Measurements from ENCODE around the gene CDYL. TPM values are rescaled to one million over a fixed set of nuclear protein-coding genes. Genes with fewer than 3 reads are reported as not detected.

The CDYL gene
- total RNA-seq, 3 donors from 2014 or later (not counting 1 experiment from before 2014, with no cell fraction given), result 81.3 to 101 (median 83.8) TPM

- Mint-ChIP-seq H3K27ac (no peak overlapping the region), H3K36me3 (no peaks in the 10 kb centered on the region), H3K4me1 (peaks cover 17 to 22% of the 10 kb centered on the region in 2 donors), H3K4me3 (no peak overlapping the region), H3K27me3 (ENCODE audit: low read depth in 2 of 2) (no peaks in the 10 kb centered on the region), H3K9me3 (no peaks in the 10 kb centered on the region)
- intact Hi-C loops (cut with micrococcal nuclease), result no loop called here
- DNase-seq, result no peak
- Histone ChIP-seq H3K4me3 (ENCODE audit: low read length) (no peak overlapping the region), H3K27ac (ENCODE audit: low read length) (no peak overlapping the region), H3K4me1 (ENCODE audit: control insufficient read depth, insufficient read depth, low read length) (peaks cover 6% of the 10 kb centered on the region), H3K36me3 (ENCODE audit: control insufficient read depth, insufficient read depth, low read length) (peaks cover 38% of the 10 kb centered on the region), H3K9me3 (ENCODE audit: control insufficient read depth, insufficient read depth, low read length) (no peaks in the 10 kb centered on the region), H3K27me3 (ENCODE audit: control insufficient read depth, insufficient read depth, low read length) (no peaks in the 10 kb centered on the region)
- no peak for TF ChIP-seq CTCF (IDR thresholded peaks at IDR 0.05)
- 94% methylated on average over 13 of the region's 13 CpGs for WGBS (ENCODE audit: insufficient coverage)
- no peak for ATAC-seq
Measured at GRCh38 chr6:4947716-4948115, 171.5 kb downstream of the CDYL start.

GRCh38 chr6:4948781-4949450 lies 172.7 kb downstream of the CDYL start:
- Mint-ChIP-seq H3K4me1 (peaks cover 5 to 10% of the 10 kb centered on the region in 2 donors), H3K9me3 (no peaks in the 10 kb centered on the region), H3K27ac (no peak overlapping the region), H3K4me3 (no peak overlapping the region), H3K36me3 (no peaks in the 10 kb centered on the region), H3K27me3 (ENCODE audit: low read depth in 2 of 2) (no peaks in the 10 kb centered on the region)
- TF ChIP-seq CTCF (IDR thresholded peaks at IDR 0.05), result no peak
- Histone ChIP-seq H3K4me1 (ENCODE audit: control insufficient read depth, insufficient read depth, low read length) (no peaks in the 10 kb centered on the region), H3K36me3 (ENCODE audit: control insufficient read depth, insufficient read depth, low read length) (peaks cover 43% of the 10 kb centered on the region), H3K27ac (ENCODE audit: low read length) (no peak overlapping the region), H3K27me3 (ENCODE audit: control insufficient read depth, insufficient read depth, low read length) (no peaks in the 10 kb centered on the region), H3K9me3 (ENCODE audit: control insufficient read depth, insufficient read depth, low read length) (no peaks in the 10 kb centered on the region), H3K4me3 (ENCODE audit: low read length) (no peak overlapping the region)
- ATAC-seq (no peak), DNase-seq (no peak)
- WGBS (ENCODE audit: insufficient coverage), result 91% methylated on average over 15 of the region's 15 CpGs
- intact Hi-C loops (cut with micrococcal nuclease), result no loop called here

GRCh38 chr6:4950076-4950475 lies 173.9 kb downstream of the CDYL start:
- no peaks in the 10 kb centered on the region for H3K27me3 ChIP-seq (ENCODE audit: control insufficient read depth, insufficient read depth, low read length)
- no peaks in the 10 kb centered on the region for H3K27me3 Mint-ChIP-seq (ENCODE audit: low read depth in 2 of 2)
- H3K27ac ChIP-seq (ENCODE audit: low read length), result no peak overlapping the region
- no peaks in the 10 kb centered on the region for H3K9me3 ChIP-seq (ENCODE audit: control insufficient read depth, insufficient read depth, low read length)
- peaks cover 45% of the 10 kb centered on the region for H3K36me3 ChIP-seq (ENCODE audit: control insufficient read depth, insufficient read depth, low read length)
- H3K9me3 Mint-ChIP-seq, result no peaks in the 10 kb centered on the region
- no peak overlapping the region for H3K4me3 Mint-ChIP-seq
- ATAC-seq (no peak), DNase-seq (no peak)
- no peaks in the 10 kb centered on the region for H3K4me1 ChIP-seq (ENCODE audit: control insufficient read depth, insufficient read depth, low read length)
- H3K27ac Mint-ChIP-seq, result no peak overlapping the region
- TF ChIP-seq CTCF (IDR thresholded peaks at IDR 0.05), result no peak
- WGBS (ENCODE audit: insufficient coverage), result 97% methylated on average over 11 of the region's 11 CpGs
- H3K4me1 Mint-ChIP-seq, result no peaks in the 10 kb centered on the region
- intact Hi-C loops (cut with micrococcal nuclease), result no loop called here
- H3K4me3 ChIP-seq (ENCODE audit: low read length), result no peak overlapping the region
- H3K36me3 Mint-ChIP-seq, result no peaks in the 10 kb centered on the region

All from natural killer cell (primary cell).